ENCODE data around the gene FAM107B. TPM values are rescaled to one million over a fixed set of nuclear protein-coding genes. Genes with fewer than 3 reads are reported as not detected.

Gene FAM107B
- total RNA-seq, 1 experiment from 2014 or later: 144 TPM

- Histone ChIP-seq H4K20me1 (ENCODE audit: insufficient read depth) (0 out of 2 replicates have a peak, but pooled peaks cover 4% of the 10 kb centered on the region), H3F3A (ENCODE audit: insufficient read depth, low read depth) (peaks cover 87% of the 10 kb centered on the region), H3K27me3 (ENCODE audit: insufficient read depth, low read depth) (no peaks in the 10 kb centered on the region), H2AFZ (no peak overlapping the region), H3K79me2 (ENCODE audit: low read depth) (peaks cover 94% of the 10 kb centered on the region), H3K36me3 (ENCODE audit: low read depth) (peaks cover 27% of the 10 kb centered on the region), H3K9me2 (ENCODE audit: insufficient read depth) (no peaks in the 10 kb centered on the region), H3K27ac (peak overlapping the region; percentile 95), H3K4me1 (replicated peaks; ENCODE audit: insufficient read depth) (peaks cover 77% of the 10 kb centered on the region), H3K4me3 (peak overlapping the region; percentile 46; the same call in 1 of the 2 replicates), H3K9me3 (ENCODE audit: insufficient read depth, low read depth) (no peaks in the 10 kb centered on the region), H3K4me2 (peak overlapping the region; percentile 81)
- TF ChIP-seq EZH2 (IDR thresholded peaks at IDR 0.05; ENCODE audit: low read depth) (no peak), CTCF (conservative IDR thresholded peaks at IDR 0.05) (no peak)
- CTCF ChIA-PET: no interaction called here
- BruUV-seq (replicated peaks): no TSS peak
- DNase-seq: peak in 1 of 2 experiments; percentile 73
- intact Hi-C loops (cut with micrococcal nuclease; ENCODE audit: unreplicated experiment): no loop called here
- POLR2A ChIA-PET (ENCODE audit: unreplicated experiment): interaction anchor here (1.0 kb wide), 1 partner anchor 169 kb away, joined by 9 read pairs; no protein-coding TSS in a partner anchor
Measured at GRCh38 chr10:14579405-14579804, 195.3 kb downstream of the FAM107B start.

GRCh38 chr10:14578060-14578952 is 196.4 kb downstream of the FAM107B start:
- no peaks in the 10 kb centered on the region for H3K9me2 ChIP-seq (ENCODE audit: insufficient read depth)
- peaks cover 94% of the 10 kb centered on the region for H3K79me2 ChIP-seq (ENCODE audit: low read depth)
- peaks cover 33% of the 10 kb centered on the region for H3K36me3 ChIP-seq (ENCODE audit: low read depth)
- peaks cover 14% of the 10 kb centered on the region for H4K20me1 ChIP-seq (ENCODE audit: insufficient read depth)
- intact Hi-C loops (cut with micrococcal nuclease; ENCODE audit: unreplicated experiment): loop anchor here (1.0 kb wide), 3 partner anchors 10 to 24 kb away; no protein-coding TSS in a partner anchor
- TSS peak; percentile 25 for BruUV-seq (replicated peaks)
- ChIA-PET CTCF (interaction anchor here (1.1 kb wide), 1 partner anchor 18 kb away, joined by 5 read pairs; no protein-coding TSS in a partner anchor), POLR2A (ENCODE audit: unreplicated experiment) (interaction anchor here (0.6 to 1.0 kb wide), 5 partner anchors 10 to 718 kb away, joined by 3 to 9 read pairs (median 3); no protein-coding TSS in a partner anchor)
- H3K4me2 ChIP-seq: peak overlapping the region; percentile 81
- no peak for TF ChIP-seq CTCF (conservative IDR thresholded peaks at IDR 0.05)
- TF ChIP-seq EZH2 (IDR thresholded peaks at IDR 0.05; ENCODE audit: low read depth): no peak
- peak overlapping the region; percentile 95 for H3K27ac ChIP-seq
- H3K4me1 ChIP-seq (replicated peaks; ENCODE audit: insufficient read depth): peaks cover 88% of the 10 kb centered on the region
- no peak overlapping the region for H2AFZ ChIP-seq
- no peaks in the 10 kb centered on the region for H3K27me3 ChIP-seq (ENCODE audit: insufficient read depth, low read depth)
- DNase-seq: peak; percentile 66 to 97
- H3K9me3 ChIP-seq (ENCODE audit: insufficient read depth, low read depth): no peaks in the 10 kb centered on the region
- H3K4me3 ChIP-seq: peak overlapping the region; percentile 46
- H3F3A ChIP-seq (ENCODE audit: insufficient read depth, low read depth): peaks cover 91% of the 10 kb centered on the region

GRCh38 chr10:14574885-14575284 is 199.8 kb downstream of the FAM107B start:
- POLR2A ChIA-PET (ENCODE audit: unreplicated experiment): interaction anchor here (0.5 to 0.6 kb wide), 2 partner anchors 18 to 30 kb away, joined by 3 to 13 read pairs; no protein-coding TSS in a partner anchor
- Histone ChIP-seq H3K79me2 (ENCODE audit: low read depth) (peaks cover 92% of the 10 kb centered on the region), H3K27me3 (ENCODE audit: insufficient read depth, low read depth) (no peaks in the 10 kb centered on the region), H3K36me3 (ENCODE audit: low read depth) (peaks cover 42% of the 10 kb centered on the region), H3K4me1 (replicated peaks; ENCODE audit: insufficient read depth) (peaks cover 88% of the 10 kb centered on the region), H3K9me3 (ENCODE audit: insufficient read depth, low read depth) (no peaks in the 10 kb centered on the region), H3K4me3 (no peak overlapping the region), H3F3A (ENCODE audit: insufficient read depth, low read depth) (peaks cover 81% of the 10 kb centered on the region), H3K27ac (peak overlapping the region; percentile 61), H3K4me2 (peak overlapping the region; percentile 68), H3K9me2 (ENCODE audit: insufficient read depth) (no peaks in the 10 kb centered on the region), H2AFZ (no peak overlapping the region), H4K20me1 (ENCODE audit: insufficient read depth) (peaks cover 32% of the 10 kb centered on the region)
- CTCF ChIA-PET: interaction anchor here (1.1 kb wide), 1 partner anchor 23 kb away, joined by 4 read pairs; no protein-coding TSS in a partner anchor
- no peak for DNase-seq
- intact Hi-C loops (cut with micrococcal nuclease; ENCODE audit: unreplicated experiment): no loop called here
- no peak for TF ChIP-seq CTCF (conservative IDR thresholded peaks at IDR 0.05)
- TF ChIP-seq EZH2 (IDR thresholded peaks at IDR 0.05; ENCODE audit: low read depth): no peak
- no TSS peak for BruUV-seq (replicated peaks)

Data from PC-9 (cell line).